Measurements from ENCODE around the gene ITGA11.
"Not testable (repeated sequence)": the region's sequence is repeated elsewhere in the genome, so short reads cannot be mapped to it uniquely, and the experiment has no call there.

DNA sequence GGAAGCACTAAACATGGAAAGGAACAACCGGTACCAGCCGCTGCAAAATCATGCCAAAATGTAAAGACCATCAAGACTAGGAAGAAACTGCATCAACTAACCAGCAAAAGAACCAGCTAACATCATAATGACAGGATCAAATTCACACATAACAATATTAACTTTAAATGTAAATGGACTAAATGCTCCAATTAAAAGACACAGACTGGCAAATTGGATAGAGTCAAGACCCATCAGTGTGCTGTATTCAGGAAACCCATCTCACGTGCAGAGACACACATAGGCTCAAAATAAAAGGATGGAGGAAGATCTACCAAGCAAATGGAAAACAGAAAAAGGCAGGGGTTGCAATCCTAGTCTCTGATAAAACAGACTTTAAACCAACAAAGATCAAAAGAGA, 34.0 kb downstream of the ITGA11 start:
- TF ChIP-seq, protein P1, sequence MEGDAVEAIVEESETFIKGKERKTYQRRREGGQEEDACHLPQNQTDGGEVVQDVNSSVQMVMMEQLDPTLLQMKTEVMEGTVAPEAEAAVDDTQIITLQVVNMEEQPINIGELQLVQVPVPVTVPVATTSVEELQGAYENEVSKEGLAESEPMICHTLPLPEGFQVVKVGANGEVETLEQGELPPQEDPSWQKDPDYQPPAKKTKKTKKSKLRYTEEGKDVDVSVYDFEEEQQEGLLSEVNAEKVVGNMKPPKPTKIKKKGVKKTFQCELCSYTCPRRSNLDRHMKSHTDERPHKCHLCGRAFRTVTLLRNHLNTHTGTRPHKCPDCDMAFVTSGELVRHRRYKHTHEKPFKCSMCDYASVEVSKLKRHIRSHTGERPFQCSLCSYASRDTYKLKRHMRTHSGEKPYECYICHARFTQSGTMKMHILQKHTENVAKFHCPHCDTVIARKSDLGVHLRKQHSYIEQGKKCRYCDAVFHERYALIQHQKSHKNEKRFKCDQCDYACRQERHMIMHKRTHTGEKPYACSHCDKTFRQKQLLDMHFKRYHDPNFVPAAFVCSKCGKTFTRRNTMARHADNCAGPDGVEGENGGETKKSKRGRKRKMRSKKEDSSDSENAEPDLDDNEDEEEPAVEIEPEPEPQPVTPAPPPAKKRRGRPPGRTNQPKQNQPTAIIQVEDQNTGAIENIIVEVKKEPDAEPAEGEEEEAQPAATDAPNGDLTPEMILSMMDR (IDR thresholded peaks at IDR 0.05) = not testable (repeated sequence)
- not testable (repeated sequence) for TF ChIP-seq EZH2 (IDR thresholded peaks at IDR 0.05; ENCODE audit: borderline replicate concordance, insufficient read depth, low read depth, low read length, poor library complexity, severe bottlenecking)
